Embryonic facial prominence (tissue), 1 donor: ENCODE measurements around the gene TCTN3.
"Not testable (repeated sequence)": the region's sequence is repeated elsewhere in the genome, so short reads cannot be mapped to it uniquely, and the experiment has no call there.

ENCODE experiments used
- DNase-seq: peaks from one replicate; pipeline ENCODE4 v3.0.0-alpha.2; 2016; ENCODE audit errors: extremely low spot score

Gene TCTN3

DNA sequence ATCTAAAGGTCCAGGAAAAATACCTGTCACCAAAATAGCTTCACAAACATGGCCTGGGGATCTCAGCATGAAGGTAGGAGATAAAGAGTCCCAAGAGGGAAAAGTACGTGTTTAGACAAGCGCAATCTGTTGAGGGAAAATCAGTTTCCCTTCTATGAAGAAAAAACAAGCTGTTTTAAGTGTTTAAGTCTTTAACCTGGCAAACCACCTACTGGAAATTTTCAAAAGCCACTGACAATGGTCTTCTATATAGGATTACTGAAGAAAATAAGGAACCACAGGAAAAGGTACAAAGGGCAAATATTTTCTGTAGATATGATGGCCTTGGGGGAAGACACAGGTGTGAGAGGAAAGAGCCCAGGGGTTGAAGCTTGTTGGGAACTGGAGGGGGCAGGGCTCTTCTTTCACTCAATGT, 58.4 kb downstream of the TCTN3 start:
- DNase-seq, result no peak

DNA sequence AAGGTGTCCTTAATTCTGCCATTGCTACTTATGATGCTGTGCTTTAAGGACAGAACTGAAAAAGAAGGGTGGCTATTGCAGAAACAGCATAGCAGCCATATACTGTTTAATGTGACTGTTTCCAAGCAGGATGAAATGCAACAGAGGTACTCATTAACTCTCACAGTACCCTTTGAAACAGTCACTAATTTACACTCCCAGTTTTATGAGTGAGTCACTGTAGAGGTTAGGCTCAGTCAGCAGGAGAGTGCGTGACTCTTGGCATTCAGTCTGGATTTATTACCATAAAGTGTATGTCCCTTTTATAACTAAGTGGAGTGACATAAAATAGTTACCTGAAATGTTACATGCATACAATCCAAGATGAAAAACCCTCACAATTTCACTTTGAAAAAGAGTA, 64.9 kb downstream of the TCTN3 start:
- DNase-seq, result no peak

DNA sequence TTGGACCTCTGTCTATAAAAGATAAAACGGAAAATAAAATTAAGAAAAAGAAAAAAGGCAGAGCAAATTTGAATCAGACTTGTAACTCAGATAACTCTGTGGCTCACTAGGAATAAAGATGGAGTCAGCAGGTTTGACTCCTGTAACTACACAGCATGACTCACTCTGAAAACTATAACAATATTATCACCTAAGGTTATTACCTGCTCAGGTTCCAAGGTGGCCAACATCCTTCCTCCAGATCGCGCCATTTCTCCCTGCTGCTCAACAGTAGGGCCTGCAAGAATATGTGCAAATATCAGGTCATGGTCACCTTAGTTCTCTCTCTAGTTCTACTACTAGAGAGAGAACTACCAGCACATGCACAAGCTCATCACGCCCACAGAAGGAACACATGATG, 67.2 kb downstream of the TCTN3 start:
- no peak for DNase-seq

DNA sequence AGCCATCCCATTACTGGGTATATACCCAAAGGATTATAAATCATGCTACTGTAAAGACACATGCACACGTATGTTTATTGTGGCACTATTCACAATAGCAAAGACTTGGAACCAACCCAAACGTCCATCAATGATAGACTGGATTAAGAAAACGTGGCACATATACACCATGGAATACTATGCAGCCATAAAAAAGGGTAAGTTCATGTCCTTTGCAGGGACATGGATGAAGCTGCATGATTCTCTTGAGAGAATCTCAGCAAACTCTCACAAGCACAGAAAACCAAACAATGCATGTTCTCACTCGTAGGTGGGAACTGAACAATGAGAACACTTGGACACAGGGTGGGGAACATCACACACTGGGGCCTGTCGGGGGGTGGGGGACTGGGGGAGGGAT, 73.3 kb downstream of the TCTN3 start:
- DNase-seq, result not testable (repeated sequence)

DNA sequence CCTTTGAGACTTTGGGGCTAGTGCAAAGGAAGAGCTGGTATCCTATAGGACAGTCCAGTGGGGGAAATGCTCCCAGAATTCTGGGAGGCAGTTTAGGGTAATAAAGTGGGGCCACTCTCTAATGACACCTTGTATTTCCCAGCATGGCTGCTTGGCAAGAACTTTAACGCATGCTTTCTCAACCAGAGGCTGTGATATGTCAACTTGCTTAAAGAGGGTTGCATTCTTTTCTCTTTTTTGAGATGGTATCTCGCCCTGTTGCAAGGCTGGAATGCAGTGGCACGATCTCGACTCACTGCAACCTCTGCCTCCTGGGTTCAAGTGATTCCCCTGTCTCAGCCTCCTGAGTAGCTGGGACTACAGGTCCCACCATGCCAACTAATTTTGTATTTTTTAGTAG, 75.6 kb downstream of the TCTN3 start:
- no peak for DNase-seq

DNA sequence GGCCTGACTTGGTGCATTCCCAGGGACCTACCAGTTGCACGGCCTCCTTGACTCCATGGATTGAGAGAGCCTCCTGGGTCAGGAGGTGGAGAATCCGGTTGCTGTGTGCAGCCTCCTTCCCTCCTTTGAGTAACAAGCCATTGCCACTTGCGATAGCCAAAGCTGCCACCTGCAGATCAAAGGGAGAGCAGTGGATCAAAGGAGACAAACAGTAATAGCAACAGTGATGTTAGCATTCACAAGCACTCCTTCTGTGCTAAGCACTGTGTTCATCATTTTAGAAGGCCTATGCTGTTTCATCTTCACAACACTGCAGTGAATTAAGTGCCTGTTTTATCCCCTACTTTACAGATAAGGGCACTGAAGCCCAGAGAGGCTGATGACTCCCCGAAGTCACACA, 77.3 kb downstream of the TCTN3 start:
- DNase-seq, result no peak
